ENCODE measurements around the gene GMDS.
"Not testable (repeated sequence)": the region's sequence is repeated elsewhere in the genome, so short reads cannot be mapped to it uniquely, and the experiment has no call there.

GMDS gene

DNA sequence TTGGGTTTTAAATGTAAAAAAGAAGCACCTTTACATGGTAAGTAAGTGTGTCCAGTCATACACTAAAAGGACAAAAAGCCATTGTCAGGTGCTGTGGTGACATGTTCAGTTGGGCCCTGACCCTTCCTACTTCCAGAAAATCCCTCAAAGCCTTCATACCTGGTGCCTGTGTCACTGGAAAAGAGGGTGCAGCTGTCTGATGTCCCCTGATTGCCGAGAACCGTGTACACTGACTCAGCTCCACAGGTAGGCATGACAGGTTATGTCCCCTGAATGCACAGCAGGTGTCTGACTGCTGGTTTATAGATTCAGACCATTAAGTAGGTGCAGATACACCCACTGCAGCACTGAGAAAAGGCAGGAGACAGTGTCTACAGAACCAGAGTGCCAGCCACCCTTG is 536.6 kb downstream of the GMDS start:
- no peak for DNase-seq (ENCODE audit: low spot score)

DNA sequence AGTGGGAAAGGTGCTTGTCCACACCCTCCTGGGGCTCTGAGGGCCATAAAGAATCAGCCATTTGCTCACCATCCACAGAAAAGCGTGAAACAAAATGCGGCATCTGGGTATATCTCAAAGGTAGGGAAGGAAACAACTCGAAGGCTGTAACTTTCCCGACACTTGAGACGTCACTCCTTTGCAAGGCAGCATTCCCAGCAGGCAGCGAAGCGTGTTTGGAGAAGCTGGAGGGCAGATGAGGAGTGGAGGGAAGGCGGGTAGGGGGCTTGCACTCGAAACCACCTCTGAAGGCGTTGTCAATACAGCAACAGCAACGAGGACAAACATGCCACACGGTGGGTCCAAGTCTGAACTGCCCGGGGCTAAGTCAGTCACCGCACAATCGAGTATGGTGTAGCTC is 537.3 kb downstream of the GMDS start:
- DNase-seq (ENCODE audit: low spot score), result no peak

DNA sequence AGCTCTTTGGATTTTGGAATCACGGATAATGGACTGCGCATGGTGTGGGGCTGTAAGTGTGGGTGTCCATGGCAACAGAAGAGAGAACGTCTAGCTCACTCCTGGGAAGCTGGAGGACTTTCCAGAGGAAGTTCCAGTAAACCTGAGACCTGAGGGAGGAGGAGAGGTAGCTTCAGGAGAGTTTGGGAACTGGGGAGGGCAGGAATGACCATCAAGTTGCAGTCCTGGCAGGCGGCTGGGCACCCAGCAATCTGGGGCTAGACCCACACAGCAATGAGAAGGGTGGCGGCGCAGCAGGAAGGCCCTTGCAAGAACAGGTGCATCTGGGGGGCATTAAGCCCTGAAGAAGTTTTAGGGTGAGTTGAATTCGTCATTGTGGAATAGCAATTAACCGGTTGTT is 539.8 kb downstream of the GMDS start:
- DNase-seq (ENCODE audit: low spot score), result no peak

DNA sequence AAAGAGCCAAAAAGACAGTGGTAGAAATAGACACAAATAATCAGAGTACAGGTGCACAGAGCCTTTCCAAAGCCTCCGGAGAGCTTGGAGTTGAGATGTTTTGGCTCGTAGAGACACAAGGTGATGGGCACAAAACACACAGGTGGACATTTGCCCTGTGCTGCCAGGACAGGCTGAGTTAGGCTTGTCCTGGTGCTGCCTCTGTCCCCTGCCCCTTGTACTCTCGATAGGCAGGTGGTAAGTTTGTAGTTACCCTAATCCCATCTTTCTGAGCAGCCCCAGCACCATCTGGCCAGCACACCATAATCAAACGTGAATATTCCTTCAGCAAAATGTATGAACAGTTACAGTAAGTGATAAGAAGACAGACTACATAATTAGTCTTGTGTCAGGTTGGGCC is 540.2 kb downstream of the GMDS start:
- no peak for DNase-seq (ENCODE audit: low spot score)

DNA sequence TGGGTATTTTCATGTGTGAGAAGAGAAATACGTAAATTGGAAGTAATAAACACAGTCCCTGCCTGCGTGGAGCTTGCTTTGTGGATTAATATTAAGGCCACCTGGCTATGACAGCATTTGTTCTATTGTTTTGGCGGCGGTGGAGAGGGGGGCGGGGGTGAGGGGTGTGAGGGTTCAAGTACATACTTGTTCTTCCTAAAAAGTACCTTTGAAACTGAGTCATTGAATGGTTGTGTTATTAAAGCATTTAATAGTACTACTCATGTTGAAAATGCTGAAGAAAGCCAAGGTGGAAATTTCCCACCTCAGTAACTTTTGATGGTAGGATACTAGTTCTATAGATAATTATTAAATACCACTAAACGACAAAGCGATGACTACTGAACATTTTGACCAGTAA is 540.7 kb downstream of the GMDS start:
- no peak for DNase-seq (ENCODE audit: low spot score)

DNA sequence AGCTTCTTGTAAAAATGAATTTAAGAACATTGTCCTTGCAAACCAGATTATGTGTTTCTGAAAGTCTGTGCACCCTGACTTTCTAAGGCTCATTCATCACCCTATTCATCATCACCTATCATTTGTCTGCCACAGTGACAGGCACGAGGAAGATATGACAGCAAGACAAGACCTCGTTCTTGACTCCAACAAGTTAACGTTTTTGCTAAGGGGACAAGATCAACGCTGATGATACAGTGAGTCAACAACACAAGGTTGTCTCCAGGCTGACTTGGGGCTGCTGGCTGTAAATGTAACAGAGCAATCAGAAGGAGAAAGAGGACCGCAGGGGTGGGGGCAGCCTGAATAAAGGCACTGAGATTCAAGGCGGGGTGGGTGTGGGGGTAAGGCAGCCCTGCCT is 541.5 kb downstream of the GMDS start:
- DNase-seq (ENCODE audit: low spot score), result no peak

DNA sequence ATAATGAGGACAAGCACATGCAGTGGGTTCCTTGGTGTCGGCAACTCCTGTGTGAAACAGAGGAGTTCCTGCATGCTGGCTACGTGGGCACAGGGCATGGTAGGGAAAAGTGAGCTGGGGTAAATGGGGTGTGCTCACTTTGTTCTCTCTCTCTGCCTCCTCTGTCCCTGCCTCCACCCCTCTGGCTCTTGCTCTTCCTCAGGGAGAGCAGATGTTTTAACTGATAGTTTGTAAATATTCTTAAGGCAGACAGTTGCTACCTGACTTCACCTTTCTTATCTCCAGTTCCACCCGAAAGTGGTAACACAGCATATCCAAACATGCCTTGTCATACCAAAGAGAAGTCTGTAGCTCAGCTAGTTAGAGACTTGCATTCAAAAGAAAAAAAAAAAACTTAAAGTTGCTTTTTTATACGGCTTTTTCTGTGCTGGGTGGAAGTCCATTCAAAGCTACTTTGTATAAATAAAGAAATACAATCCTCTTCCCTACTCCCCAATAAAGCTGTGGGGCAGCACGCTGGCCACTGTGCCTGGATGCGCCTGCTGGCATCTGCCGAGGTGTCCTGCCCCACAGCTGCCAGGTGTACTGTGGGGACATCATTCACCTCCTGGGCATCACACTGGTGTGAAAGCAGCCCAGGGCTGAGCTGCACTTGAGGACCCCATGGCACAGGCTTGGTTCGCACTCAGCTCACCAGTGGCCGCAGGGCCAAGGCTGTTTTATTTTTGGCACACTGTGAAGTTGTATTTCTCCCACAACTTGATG is 542.1 kb downstream of the GMDS start:
- no peak for DNase-seq (ENCODE audit: low spot score)

DNA sequence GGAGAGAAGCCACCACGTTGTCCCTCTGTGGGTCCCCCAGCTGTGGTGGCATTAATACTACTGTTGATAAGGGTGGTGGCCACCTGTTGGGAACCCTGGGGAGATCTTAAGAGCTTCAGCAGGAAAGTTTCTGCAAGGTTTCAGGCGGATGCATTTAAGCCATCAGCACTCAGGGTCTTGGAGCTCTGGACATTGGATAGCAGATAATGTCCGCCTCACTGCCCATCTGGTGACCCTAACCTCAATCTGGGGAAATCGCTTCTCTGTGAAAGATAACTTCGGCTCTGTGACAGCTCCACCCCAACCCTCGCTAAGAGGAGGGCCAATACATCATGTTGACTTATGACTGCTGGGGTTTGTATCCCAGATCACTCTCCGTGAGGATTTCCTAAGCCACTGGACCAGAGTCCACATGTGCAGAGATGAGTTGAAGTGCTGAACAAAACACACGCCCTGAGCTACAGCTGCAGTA is 542.8 kb downstream of the GMDS start:
- no peak for DNase-seq (ENCODE audit: low spot score)

DNA sequence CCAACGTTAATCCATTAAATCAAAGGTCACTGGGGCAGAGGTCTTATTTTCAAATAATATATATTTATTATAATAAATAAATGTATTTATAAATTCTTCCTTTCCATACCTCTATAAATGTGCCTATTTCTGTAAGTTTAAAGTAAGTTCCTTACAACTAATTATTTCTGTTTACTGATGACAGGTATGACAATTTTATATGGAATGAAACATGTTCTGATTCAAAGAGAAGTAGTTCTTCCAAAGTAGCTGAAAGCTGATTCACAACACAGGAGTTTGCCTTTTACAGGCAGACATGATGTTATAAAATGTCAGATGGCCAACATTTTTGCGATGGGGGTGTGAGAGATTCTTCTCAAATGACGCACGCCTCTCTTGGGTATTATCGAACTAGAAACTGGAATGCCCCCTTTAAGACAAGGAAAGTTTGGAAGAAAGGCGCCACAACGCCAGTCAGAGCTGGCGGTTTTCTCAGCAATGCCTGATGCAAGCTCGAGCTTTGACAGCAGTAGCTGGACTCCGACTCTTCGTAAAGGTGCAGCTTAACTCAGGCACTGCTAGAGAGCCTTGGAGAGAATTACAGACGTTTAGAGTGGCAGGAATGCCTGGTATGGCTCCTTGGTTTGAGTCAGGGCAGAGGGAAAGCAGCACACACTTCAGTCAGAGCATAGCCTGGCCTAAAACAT is 543.6 kb downstream of the GMDS start:
- DNase-seq (ENCODE audit: low spot score), result no peak

DNA sequence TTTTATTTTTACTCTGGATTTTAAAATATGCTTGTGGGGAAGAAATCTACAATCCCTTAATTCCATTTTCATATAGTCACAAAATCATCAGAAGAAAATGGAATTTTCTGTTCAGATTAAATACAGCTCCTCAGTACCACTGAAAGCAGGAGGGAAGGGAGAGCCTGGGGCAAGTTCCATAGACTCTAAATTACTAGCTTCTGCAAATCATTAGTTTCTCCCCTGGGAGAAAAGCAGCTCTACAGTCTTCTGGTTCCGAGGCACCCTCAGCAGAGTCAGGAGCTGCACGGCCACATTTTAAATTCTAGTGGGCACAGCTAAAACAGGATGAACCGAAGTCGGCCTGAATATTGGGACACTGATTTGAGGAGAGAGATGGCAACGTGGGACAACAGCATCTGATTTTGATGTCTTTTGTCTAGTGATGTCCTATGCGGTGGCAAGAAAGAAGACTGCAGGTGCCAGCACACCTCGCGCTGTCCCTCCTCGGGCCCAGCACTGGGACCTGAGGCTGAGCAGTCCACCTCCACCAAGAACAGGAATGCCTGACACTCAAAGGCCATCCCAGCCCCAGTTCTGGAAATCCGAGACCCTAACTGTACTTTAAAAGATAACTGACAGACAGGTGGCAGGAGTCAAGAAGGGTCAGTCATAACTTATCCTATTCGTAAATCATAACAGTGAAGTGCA is 545.0 kb downstream of the GMDS start:
- DNase-seq (ENCODE audit: low spot score), result no peak

DNA sequence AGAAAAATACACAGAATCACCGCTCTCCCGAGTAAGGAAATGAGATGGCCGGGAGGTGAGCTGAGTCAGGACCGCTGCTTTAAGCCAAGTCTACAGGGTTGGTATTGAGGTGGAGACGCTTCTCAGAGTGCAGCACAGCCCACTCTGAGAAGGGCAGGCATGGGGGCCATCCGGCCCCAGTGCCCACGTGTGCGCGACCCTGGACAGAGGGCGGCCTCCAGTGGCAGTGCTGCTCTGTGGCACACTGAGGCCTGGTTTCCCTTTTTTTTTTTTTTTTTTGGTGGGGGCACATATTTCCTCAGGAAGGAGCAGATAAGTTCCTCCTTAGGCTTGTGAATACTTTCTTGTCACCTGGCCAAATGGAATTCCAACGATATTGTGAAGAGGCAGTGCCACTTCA is 546.9 kb downstream of the GMDS start:
- DNase-seq (ENCODE audit: low spot score), result no peak

DNA sequence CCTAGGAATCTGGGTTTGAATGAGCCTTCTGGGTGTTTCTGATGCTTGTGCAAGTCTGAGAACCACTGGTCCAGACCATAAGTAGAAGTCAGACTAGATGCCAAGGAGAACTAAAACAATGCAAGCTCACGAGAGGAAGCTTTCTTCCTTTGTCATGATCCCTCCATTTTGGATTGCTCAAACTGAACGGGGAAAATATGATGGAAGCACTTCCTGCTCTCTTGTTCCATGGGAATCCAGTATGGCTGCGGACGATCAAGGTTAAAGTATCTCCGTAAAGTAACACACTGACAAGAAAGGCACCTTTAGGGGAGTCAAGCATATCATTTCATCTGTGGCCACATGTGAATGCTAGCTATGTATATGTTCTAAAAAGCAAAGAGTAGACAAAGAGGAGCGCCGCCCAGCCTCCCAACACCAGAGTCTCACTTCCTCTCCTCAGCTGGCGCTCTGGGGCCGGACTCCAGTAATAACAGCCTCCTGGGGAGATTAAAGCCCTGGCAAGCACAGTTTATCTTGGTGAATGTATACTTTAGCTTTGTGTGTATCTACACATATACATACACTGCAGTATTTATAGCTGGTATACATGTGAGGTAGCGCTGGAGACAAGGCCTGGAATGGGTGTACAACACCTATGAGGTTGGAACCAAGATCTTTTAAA is 547.6 kb downstream of the GMDS start:
- DNase-seq (ENCODE audit: low spot score), result no peak

DNA sequence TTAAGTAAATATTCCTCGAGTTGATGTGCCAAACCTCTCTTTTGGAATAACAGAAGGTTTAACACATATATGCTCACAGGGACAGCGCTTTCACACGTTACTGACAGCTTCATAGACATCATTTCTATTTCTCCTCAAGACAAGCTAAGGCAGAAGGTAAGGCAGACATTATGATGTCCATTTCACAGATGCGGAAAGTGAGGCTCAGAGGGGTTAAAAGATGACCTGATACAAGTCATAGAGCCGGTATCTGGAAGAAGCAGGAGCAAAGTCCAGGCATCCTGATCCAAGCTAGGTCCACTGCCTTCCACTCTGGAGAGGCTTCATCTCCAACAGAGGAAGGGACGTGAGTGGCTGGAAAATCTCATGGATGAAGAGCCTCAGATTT is 548.9 kb downstream of the GMDS start:
- no peak for DNase-seq (ENCODE audit: low spot score)

DNA sequence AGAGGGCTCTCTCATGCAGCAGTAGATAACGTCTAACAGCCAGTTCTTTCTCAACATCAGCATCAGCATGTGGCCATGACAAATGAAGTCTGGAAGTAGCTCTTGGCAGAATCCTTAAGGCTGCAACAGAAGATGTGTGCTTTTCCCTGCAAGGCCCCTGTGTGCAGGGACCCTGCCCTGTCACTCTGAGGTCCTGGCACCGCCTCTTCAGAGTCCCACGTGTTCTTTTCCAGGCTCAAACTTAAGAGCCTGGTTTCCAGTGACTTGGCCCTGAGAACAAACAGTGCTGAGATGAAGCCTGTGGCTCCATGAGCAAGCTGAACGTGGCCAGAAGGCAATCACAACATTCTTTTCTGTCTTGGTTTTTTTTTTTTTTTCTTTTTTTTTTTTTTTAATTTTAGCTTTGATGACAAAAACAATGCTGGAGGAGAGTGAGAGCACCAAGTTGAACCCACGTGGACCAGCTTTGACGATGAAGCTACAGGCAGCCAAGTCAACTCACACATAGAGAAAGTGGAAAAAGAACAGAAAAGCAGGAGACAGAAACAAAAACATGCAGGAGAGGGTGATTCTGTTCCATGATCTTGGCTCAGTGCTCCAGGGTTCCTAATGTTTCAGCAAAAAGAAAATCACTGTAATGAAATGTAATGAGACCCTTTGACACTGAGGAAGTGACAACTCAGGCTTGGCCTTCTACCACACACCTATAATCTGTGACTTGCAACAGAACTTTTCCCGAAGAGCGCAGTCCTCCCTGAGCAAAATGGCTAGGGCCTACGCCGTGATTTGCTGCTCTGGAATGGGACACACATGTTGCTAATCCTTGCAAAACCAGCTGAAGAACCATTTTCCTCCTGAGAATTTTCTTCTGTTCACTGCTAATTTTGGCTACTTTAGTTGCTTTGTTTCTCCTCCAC is 549.6 kb downstream of the GMDS start:
- no peak for DNase-seq (ENCODE audit: low spot score)

DNA sequence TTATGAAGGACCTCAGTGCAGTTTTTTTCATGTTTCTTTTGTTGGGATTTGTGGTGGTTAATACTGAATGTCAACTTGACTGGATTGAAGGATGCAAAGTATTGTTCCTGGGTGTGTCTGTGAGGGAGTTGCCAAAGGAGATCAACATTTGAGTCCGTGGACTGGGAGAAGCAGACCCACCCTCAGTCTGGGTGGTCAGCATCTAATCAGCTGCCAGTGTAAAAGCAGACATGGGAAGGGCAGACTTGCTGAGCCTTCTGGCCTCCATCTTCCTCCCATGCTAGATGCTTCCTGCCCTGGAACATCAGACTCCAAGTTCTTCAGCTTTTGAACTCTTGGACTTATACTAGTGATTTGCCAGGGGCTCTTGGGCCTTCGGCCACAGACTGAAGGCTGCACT is 553.6 kb downstream of the GMDS start:
- DNase-seq (ENCODE audit: low spot score), result not testable (repeated sequence)

DNA sequence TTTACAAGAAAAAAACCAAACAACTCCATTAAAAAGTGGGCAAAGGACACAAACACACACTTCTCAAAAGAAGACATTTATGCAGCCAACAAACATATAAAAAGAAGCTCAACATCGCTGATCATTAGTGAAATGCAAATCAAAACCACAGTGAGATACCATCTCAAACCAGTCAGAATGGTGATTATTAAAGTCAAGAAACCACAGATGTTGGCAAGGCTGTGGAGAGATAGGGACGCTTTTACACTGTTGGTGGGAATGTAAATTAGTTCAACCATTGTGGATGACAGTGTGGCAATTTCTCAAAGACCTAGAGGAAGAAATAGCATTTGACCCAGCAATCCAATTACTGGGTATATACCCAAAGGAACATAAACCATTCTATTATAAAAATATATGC is 554.7 kb downstream of the GMDS start:
- DNase-seq (ENCODE audit: low spot score), result not testable (repeated sequence)

DNA sequence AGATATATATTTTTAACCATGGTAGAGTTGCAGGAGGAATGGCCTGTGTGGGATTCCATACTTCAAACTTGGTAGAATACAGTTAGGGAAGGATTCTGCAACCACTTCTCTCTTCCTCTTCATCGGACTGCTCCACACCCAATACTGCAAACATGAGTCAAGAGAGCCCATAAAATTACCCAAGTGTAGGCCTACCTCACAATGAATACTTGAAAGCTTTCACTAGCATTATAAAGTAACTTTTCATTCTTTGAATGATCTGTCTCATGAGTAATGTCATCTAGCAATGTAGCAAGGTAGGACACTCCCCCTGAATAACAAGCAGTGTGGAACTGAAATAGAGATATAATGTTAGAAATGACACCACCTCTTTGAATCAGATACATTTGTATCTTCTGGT is 556.3 kb downstream of the GMDS start:
- no peak for DNase-seq (ENCODE audit: low spot score)

DNA sequence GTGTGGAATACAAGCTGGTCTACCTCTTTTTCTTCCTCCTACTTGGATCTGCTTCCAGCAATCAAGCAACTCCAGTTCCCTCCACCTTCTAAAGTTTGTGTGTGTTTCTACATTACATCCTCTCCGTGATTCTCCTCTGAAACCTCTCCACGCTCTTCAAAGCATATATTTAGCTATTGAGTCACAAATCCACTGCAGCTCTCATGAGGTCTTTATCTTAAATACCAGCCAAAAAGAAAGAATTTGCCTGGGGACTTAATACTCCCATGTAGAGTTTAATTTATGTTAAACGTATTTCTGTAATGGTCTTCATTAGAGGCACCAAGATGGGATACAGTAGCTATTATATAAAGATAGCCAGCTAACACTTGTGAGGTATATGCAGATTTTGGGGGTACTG is 557.0 kb downstream of the GMDS start:
- DNase-seq (ENCODE audit: low spot score), result no peak

DNA sequence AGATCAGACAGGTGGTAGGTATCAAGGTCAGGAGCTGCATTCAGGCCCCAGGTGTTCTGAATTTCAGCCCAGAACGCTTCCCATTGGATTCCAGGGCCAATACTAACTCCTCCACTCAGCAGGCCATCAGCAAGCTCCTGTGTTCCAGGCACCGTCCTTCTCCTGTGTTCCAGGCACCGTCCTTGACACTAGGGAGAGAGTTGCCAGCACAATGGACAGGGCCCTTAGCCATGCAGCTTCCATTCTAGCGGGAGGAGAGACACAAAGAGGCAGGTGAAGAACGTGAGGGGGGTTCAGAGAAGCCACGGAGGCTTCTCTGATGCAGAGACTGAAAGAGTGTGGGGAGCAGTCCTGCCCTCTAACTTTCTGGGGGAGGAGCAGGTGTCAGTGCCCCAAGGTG is 558.0 kb downstream of the GMDS start:
- DNase-seq (ENCODE audit: low spot score), result no peak

DNA sequence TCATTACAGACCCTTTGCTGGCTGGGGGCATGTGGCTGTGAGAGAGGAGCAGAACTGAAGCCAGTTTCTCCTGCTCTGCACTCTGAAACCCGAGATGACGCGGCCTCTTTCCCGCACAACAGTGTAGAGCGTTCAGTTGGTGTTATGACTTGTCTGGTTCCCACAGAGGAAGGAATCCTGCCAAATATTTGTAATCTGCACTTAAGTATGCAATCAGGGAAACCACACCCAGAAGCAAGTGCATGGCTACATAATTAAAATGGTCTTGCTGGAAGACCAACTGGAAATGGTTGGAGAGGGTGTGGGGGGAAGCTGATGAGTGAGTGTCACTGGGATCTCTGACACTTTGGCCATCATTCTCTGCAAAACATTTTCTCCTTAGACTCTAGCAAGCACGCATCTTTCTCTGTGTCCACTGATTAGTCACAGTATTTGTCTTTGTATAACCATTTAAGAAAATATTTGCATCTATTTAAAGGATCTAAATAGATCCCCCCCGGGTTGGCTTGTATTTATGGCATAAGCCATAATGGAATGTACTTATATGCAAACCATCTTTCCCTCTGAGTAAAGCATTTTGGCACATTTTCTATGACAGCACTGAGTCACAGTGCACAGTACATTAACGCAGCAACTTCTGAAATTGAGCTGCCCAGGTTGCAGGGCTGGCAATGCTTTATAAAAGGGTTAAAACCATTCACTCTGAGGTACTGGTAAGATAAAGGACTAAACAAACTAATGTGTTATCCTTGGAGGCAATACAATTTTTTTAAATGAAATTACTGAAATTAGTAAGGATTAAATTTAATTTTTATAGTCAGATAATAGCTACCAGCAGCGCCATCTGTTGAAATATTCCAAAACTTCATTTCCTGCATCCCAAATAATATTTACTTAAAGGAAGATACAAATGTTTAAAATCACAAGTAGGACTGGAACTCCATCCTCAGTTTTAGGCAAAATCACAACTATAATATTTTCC is 559.0 kb downstream of the GMDS start:
- no peak for DNase-seq (ENCODE audit: low spot score)
